B cell (primary cell): ENCODE results near the gene CEP78.

ENCODE experiments used
- CTCF ChIP-seq: fragments of 200-600 bp; IDR thresholded peaks from one replicate; pipeline ENCODE4 v1.8.0; 2022; ENCODE audit warnings: antibody characterized with exemption, mild to moderate bottlenecking
- EZH2 ChIP-seq: IDR thresholded peaks from 2 replicates; pipeline ENCODE4 v1.6.1; 2012; ENCODE audit warnings: borderline replicate concordance, low read depth, mild to moderate bottlenecking, moderate library complexity, low read length; ENCODE audit not compliant: insufficient read depth, poor library complexity, severe bottlenecking

- peak; percentile 42 for TF ChIP-seq CTCF
- TF ChIP-seq EZH2, result no peak
Observed at GRCh38 chr9:78213712-78214111, 22.2 kb upstream of the CEP78 start.
